Measurements from ENCODE around the gene MS4A15. TPM values are rescaled to one million over a fixed set of nuclear protein-coding genes. Genes with fewer than 3 reads are reported as not detected.
"Not testable (repeated sequence)": the region's sequence is repeated elsewhere in the genome, so short reads cannot be mapped to it uniquely, and the experiment has no call there.

The MS4A15 gene, protein sequence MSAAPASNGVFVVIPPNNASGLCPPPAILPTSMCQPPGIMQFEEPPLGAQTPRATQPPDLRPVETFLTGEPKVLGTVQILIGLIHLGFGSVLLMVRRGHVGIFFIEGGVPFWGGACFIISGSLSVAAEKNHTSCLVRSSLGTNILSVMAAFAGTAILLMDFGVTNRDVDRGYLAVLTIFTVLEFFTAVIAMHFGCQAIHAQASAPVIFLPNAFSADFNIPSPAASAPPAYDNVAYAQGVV
- 100 to 1,000 TPM in 5 of 6 donors, 10 to 100 TPM in 1; 65.5 to 227 (median 120) TPM for total RNA-seq

DNA sequence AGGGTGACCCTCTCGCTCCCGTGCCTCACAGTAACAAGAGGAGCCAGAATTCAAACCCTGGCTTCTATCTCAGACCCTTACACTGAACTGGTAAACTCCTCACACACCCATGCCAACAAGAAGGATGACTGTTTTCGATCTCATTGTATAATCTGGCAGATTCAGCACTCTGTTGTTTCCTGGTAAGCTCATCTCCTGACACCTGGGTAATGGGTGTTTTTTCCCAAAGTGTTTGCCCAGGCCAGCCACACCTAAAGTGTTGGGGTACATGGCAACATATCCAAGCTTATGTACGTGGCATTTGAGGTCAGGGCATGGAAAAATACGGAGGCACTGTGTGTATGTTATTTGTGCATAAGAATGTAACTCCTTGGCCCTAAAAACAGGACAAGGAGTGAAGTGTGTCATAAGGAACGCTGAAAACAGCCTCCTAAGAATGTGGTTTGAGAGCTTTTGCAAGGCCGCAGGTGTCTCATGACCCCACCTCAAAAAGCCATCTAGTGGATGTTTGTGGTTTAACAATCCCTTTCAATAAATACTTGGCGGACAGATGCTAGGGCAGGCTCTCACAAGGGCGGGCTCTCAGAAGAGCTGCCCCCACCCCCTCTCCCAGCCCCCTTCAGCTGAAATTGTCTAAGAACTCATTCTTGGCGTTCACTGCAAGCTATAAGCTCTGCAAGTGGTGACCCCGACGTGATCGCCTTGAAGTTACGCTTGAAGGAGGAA, at the start of gene MS4A15:
Gene MS4A15 (plus strand): TSS at position 561 of the 726 bp plus-strand sequence. CDS start 6,867 bp downstream, outside the sequence.
- H3K4me1 ChIP-seq: peaks cover 0 to 5% (median 0%) of the 10 kb centered on the region in 4 donors

DNA sequence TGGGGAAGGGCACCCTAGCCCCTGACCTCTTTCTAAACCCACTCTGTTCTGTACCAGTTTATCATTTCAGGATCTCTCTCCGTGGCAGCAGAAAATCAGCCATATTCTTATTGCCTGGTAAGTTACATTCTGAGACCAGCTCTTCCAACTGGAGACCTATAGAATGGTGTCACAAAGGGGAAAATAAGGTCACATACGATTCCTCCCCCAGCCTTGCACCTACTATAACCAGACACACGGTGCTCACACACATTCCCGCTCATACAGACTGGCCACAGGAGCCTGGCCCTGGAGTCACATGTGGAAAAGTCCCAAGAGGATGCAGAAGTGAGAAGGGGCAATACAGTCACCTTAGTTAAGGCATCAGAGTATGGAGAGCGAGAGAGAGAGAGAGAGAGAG, 49.7 kb upstream of the MS4A15 start:
- WGBS, 2 donors: 87 to 91% methylated on average over 5 of the region's 5 CpGs
- no peak overlapping the region for H3K4me3 ChIP-seq
- H3K9me3 ChIP-seq: no peaks in the 10 kb centered on the region
- no peaks in the 10 kb centered on the region for H3K36me3 ChIP-seq
- DNase-seq (no peak), ATAC-seq (ENCODE audit: low FRiP score in 2 of 2) (no peak)
- no peaks in the 10 kb centered on the region for H3K4me1 ChIP-seq
- no peak overlapping the region for H3K27ac ChIP-seq
- TF ChIP-seq EP300 (IDR thresholded peaks at IDR 0.05) (no peak), POLR2AphosphoS5 (IDR thresholded peaks at IDR 0.05) (no peak), POLR2A (IDR thresholded peaks at IDR 0.05) (no peak)
- TF ChIP-seq, protein P1, sequence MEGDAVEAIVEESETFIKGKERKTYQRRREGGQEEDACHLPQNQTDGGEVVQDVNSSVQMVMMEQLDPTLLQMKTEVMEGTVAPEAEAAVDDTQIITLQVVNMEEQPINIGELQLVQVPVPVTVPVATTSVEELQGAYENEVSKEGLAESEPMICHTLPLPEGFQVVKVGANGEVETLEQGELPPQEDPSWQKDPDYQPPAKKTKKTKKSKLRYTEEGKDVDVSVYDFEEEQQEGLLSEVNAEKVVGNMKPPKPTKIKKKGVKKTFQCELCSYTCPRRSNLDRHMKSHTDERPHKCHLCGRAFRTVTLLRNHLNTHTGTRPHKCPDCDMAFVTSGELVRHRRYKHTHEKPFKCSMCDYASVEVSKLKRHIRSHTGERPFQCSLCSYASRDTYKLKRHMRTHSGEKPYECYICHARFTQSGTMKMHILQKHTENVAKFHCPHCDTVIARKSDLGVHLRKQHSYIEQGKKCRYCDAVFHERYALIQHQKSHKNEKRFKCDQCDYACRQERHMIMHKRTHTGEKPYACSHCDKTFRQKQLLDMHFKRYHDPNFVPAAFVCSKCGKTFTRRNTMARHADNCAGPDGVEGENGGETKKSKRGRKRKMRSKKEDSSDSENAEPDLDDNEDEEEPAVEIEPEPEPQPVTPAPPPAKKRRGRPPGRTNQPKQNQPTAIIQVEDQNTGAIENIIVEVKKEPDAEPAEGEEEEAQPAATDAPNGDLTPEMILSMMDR (IDR thresholded peaks at IDR 0.05): no peak
- no peaks in the 10 kb centered on the region for H3K27me3 ChIP-seq

More for the DNA sequence above, at the start of gene MS4A15:
- no peaks in the 10 kb centered on the region for H3K27me3 ChIP-seq
- H3K36me3 ChIP-seq: no peaks in the 10 kb centered on the region
- ATAC-seq (ENCODE audit: low FRiP score in 2 of 2) (peak; percentile 38 to 84), DNase-seq (peak in 1 of 2 donors; percentile 57)
- H3K9me3 ChIP-seq: no peaks in the 10 kb centered on the region
- WGBS, 2 donors: 51 to 56% methylated on average over 14 of the region's 14 CpGs
- H3K4me3 ChIP-seq: peak within 1 kb of the TSS in 3 of 4 donors; percentile 20 to 27 (median 24)
- peak within 1 kb of the TSS in 3 of 4 donors; percentile 48 to 64 (median 61) for H3K27ac ChIP-seq
- TF ChIP-seq EP300 (IDR thresholded peaks at IDR 0.05) (peak in 1 of 4 donors; percentile 89), POLR2A (IDR thresholded peaks at IDR 0.05) (peak in 1 of 4 donors; percentile 21), POLR2AphosphoS5 (IDR thresholded peaks at IDR 0.05) (no peak)
- TF ChIP-seq, protein P1 (IDR thresholded peaks at IDR 0.05): peak in 5 of 6 experiments; percentile 18 to 63 (median 34)

DNA sequence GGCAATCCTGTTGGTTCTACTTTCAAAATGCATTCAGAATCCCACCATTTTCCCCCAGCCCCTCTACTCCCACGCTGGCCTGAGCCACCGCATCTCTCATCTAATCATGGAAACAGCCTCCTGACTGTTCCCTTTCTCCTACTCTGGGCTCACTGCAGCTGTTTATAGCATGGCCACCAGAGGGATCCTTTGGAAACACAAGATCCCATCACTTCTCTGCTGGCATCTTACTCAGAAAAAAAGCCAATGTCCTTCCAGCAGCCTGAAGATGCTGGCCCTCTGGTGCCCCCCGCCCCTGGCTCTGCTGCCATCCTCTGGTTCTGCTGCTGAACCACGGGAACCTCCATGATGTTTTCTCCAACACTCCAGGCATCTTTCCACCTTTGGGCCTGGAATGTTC, 46.2 kb upstream of the MS4A15 start:
- no peak for ATAC-seq (ENCODE audit: low FRiP score in 2 of 2)
- 82 to 88% methylated on average over 4 of the region's 4 CpGs for WGBS, 2 donors

DNA sequence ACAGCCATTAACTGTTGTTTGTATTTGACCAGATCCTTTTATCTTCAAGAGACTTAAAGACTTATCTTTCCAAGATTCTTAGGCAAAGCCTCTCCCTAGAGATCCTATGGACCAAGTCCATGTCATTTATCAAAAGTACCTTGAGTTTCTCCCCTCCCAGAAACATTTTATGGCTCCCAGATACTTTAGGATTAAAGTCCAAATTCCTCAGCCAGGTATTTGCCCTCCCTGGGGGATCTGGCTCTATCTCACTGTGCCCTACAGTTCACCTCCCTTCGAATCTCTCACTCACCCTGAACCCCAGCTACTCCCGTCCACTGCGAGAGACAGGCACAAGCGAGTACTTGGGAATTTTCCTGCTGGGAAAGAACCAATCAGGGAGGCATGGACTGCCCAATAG, 45.4 kb upstream of the MS4A15 start:
- DNase-seq (no peak), ATAC-seq (ENCODE audit: low FRiP score in 2 of 2) (no peak)
- no peaks in the 10 kb centered on the region for H3K36me3 ChIP-seq
- 74 to 85% methylated on average over 4 of the region's 4 CpGs for WGBS, 2 donors
- TF ChIP-seq POLR2A (IDR thresholded peaks at IDR 0.05): no peak
- no peak for TF ChIP-seq EP300 (IDR thresholded peaks at IDR 0.05)
- TF ChIP-seq, protein P1 (IDR thresholded peaks at IDR 0.05): no peak
- no peak for TF ChIP-seq POLR2AphosphoS5 (IDR thresholded peaks at IDR 0.05)
- H3K4me1 ChIP-seq: no peaks in the 10 kb centered on the region
- no peak overlapping the region for H3K27ac ChIP-seq
- H3K9me3 ChIP-seq: no peaks in the 10 kb centered on the region
- no peaks in the 10 kb centered on the region for H3K27me3 ChIP-seq
- H3K4me3 ChIP-seq: no peak overlapping the region

More for the DNA sequence above, 46.2 kb upstream of the MS4A15 start:
- no peak for DNase-seq
- H3K27ac ChIP-seq: no peak overlapping the region
- H3K36me3 ChIP-seq: no peaks in the 10 kb centered on the region
- no peak overlapping the region for H3K4me3 ChIP-seq
- H3K27me3 ChIP-seq: no peaks in the 10 kb centered on the region
- no peaks in the 10 kb centered on the region for H3K9me3 ChIP-seq
- H3K4me1 ChIP-seq: no peaks in the 10 kb centered on the region
- no peak for TF ChIP-seq POLR2AphosphoS5 (IDR thresholded peaks at IDR 0.05)
- TF ChIP-seq, protein P1 (IDR thresholded peaks at IDR 0.05): peak in 1 of 6 experiments; percentile 15
- TF ChIP-seq EP300 (IDR thresholded peaks at IDR 0.05): no peak
- no peak for TF ChIP-seq POLR2A (IDR thresholded peaks at IDR 0.05)

DNA sequence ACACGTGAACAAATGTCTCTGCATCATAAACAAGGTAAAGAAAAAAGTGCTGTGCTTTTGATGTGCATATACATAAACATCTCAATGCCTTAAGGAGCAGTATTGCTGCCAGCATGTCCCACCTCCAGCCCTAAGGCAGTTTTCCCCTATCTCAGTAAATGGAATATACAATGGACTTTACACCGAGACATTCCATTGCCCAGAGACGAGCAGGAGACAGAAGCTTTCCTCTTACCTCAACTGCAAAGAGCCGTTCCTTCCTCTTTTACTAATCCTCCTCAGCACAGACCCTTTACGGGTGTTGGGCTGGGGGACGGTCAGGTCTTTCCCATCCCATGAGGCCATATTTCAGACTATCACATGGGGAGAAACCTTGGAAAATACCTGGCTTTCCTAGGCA, 43.2 kb upstream of the MS4A15 start:
- H3K4me1 ChIP-seq; H3K27me3 ChIP-seq; DNase-seq; H3K9me3 ChIP-seq; H3K4me3 ChIP-seq; H3K27ac ChIP-seq; H3K36me3 ChIP-seq; ATAC-seq (ENCODE audit: low FRiP score in 2 of 2): not testable (repeated sequence)
- WGBS, 2 donors: 79 to 80% methylated on average over 6 of the region's 6 CpGs

Data from upper lobe of left lung (tissue), 6 donors.